HG02870 (cell line): ENCODE results near the gene INPP4A.

ENCODE experiments used
- ATAC-seq: cut with Tn5 transposase; IDR thresholded peaks from one replicate; pipeline ENCODE4 v1.9.1; 2021; ENCODE audit warnings: mild to moderate bottlenecking, moderate library complexity; ENCODE audit not compliant: unreplicated experiment

Gene INPP4A

GRCh38 chr2:98489486-98489885, 44.8 kb downstream of the INPP4A start:
- ATAC-seq = no peak

GRCh38 chr2:98489971-98490962, 45.6 kb downstream of the INPP4A start:
- no peak for ATAC-seq

GRCh38 chr2:98492441-98492840, 47.8 kb downstream of the INPP4A start:
- no peak for ATAC-seq

GRCh38 chr2:98494699-98495098, 50.0 kb downstream of the INPP4A start:
- ATAC-seq = no peak

GRCh38 chr2:98496750-98497493, 52.3 kb downstream of the INPP4A start:
- no peak for ATAC-seq

GRCh38 chr2:98498703-98499440, 54.2 kb downstream of the INPP4A start:
- no peak for ATAC-seq

GRCh38 chr2:98500561-98500960, 55.9 kb downstream of the INPP4A start:
- ATAC-seq = no peak

GRCh38 chr2:98501223-98501622, 56.6 kb downstream of the INPP4A start:
- no peak for ATAC-seq

GRCh38 chr2:98501876-98502275, 57.2 kb downstream of the INPP4A start:
- ATAC-seq = no peak

GRCh38 chr2:98502556-98503335, 58.1 kb downstream of the INPP4A start:
- ATAC-seq = no peak

GRCh38 chr2:98503481-98504105, 58.9 kb downstream of the INPP4A start:
- no peak for ATAC-seq

GRCh38 chr2:98504381-98505109, 59.9 kb downstream of the INPP4A start:
- ATAC-seq = no peak

GRCh38 chr2:98505311-98505808, 60.7 kb downstream of the INPP4A start:
- ATAC-seq = no peak

GRCh38 chr2:98505971-98506664, 61.5 kb downstream of the INPP4A start:
- no peak for ATAC-seq

GRCh38 chr2:98506881-98507280, 62.2 kb downstream of the INPP4A start:
- no peak for ATAC-seq

- no peak for ATAC-seq
These were observed 62.8 kb downstream of the INPP4A start for GRCh38 chr2:98507461-98507860.

- ATAC-seq = peak; percentile 58
These were observed 63.4 kb downstream of the INPP4A start for GRCh38 chr2:98507891-98508708.

GRCh38 chr2:98508709-98509066, 64.0 kb downstream of the INPP4A start:
- no peak for ATAC-seq
